SK-MEL-5 (cell line): ENCODE results near the gene TRAF1. TPM values are rescaled to one million over a fixed set of nuclear protein-coding genes. Genes with fewer than 3 reads are reported as not detected.

Source experiments
- DNase-seq: peaks from one replicate; pipeline ENCODE4 v3.0.0-alpha.2; 2016; ENCODE audit warnings: low read depth, low spot score
- in situ Hi-C: cut with HindIII; loops from 2 replicates; pipeline ENCODE4 v1.10.0; 2016; ENCODE audit warnings: low sequenced_read_pairs, high pct_unique_total_duplicates, low pct_unique_long_range_greater_than_20kb
- total RNA-seq: library from RNA; depleted of rRNA; stranded (reverse); fragments of >200 nt; shearing (Covaris generic); gene quantifications from 2 replicates; pipeline ENCODE4 v1.2.3, GENCODE V29; 2014

Gene TRAF1
- total RNA-seq, 1 experiment from 2014 or later: 0.32 TPM

DNA sequence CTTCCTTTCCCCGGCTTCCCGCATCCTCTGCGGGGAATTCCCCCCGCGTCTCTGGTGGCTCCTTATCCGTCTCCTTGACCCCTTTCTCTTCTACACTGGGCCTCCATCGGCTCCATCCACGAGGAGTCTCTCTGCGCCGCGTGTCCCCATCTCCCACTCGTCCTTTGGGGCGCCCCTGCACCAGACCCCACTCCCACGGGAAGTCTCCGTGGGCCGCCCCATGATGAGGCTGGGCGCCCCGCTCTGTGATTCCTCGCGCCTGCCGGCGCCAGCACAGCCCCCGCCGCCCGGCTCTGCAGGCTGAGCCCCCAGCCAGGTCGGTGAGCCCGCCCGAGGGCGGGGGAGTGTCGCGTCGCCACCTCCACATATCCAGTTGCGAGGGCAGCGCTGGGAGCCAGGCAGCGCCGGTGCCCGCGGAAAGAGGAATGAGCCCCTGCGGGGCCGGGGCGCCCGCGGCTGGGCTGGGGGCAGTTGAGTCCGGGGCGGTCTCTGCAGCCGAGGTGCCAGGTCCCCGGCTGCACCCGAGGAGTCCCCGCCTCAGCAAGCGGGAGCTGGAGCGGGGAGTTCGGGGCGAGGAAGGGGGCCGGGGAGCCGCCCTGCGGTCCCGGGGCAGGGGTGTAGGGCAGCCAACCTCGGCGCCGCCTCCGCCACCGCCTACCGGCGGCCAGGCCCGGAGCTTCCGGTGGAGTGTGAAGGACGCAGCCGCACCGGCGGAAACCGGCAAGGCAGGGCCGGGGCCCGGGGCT is 2.1 kb upstream of the TRAF1 start:
- in situ Hi-C loops: no loop called here
- no peak for DNase-seq

- in situ Hi-C loops: no loop called here
- no peak for DNase-seq
These were observed 1.5 kb upstream of the TRAF1 start for GRCh38 chr9:120928015-120928482.

- no peak for DNase-seq
- in situ Hi-C loops: no loop called here
These were observed 846 bp upstream of the TRAF1 start for GRCh38 chr9:120927269-120928014.

DNA sequence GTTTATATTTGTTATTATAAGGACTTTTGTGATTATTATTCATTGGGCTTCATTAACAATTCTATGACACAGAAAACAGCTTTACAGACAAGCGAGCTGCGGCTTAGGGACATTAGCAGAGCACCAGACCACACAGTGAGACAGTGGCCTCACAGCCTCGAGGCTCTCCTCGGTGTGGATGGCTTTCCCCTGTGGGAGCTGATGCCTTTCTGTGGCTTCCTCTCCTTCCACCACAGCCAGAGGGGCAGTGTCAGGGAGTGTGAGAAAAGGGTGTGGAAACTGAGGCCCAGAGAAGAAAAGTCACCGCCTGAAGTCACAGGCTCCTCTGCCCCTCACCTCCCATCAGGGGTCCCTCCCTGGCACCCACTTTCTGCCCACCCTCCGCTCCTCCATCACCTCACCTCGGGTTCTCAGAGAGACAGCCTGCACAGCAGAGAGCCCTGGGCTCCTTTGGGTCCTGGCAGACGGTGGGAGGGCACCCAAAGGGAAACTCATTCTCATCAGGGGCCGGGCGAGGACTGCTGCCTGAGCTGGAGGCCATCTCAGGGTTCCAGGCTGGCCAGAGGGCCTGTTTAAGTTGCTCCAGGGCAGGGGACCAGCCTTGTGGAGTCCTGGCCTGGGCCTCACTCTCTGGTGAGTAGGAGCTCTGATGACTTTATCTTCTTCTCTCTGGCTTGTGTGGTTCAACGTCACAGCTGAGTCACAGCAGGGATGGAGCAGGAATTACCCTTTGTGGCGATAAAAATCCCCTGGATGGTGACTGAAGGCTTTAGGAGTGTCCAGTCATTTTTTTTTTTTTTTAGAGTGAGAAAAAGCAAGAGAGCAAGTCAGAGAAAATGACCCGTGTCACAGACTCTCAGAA is 830 bp downstream of the TRAF1 start:
- no peak for DNase-seq
- in situ Hi-C loops: no loop called here

GRCh38 chr9:120924698-120925534 is 1.7 kb downstream of the TRAF1 start:
- in situ Hi-C loops: no loop called here

DNA sequence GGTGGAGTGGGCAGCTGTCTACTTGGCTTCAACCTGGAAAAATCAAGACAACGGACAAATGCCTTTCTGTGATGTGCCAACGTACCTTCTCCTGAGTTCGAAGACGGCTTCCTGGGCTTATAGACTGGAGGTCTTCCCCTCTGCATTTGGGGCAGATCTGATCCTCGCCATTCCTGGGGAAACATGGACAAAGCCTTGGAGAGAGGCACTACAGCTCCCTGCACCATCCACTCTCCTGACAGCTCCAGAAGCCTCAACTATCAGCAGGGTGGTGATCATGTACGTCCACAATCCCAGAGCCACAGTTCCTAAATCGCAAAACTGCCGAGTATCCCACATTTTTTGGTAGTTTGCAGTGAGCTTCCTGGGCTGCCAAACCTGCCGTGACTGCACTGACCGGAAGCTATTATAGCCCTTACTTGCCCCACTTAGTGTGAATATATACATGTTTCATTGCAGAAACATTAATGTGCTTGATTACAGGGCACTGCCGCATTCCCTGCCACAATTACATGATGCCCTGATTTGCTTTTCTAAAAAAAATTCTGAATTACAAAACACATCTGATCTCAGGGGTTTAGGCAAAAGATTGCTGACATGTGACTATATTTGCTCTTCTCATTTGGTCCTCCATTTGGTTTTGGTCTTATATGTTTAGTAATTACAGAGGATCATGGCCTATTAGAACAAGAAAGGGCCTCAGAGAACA is 2.8 kb downstream of the TRAF1 start:
- in situ Hi-C loops: no loop called here
- no peak for DNase-seq

More at GRCh38 chr9:120924698-120925534, 1.7 kb downstream of the TRAF1 start:
- no peak for DNase-seq

DNA sequence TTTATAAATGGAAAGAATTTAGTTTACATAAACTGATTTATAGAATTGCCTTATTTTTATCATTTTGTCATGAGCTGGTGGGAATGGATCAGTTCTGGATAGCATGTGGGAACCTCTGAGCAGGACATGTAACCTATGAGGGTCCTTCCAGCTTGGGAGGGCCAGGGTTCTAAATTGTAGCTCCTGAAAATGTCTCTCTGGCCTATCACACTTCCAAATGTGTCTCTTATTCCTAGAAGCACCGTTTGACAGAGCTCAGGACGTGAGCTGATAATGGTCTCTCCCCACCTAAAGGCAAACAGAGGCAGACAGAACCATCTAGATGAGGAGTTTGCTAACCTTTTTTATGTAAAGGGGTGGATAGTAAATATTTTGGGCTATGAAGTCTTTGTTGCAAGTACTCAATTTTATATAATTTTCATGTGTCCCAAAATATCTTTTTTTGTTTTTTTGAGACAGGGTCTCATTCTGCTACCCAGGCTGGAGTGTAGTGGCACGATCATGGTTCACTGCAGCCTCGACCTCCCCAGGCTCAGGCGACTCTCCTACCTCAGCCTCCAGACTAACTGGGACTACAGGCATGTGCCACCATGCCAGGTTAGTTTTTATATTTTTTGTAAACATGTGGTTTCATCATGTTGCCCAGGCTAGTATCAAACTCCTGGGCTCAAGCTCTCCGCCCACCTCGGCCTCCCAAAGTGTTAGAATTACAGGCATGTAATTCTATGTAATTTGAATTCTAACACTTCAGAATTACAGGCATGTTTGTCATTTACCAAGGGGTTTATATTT is 4.0 kb downstream of the TRAF1 start:
- in situ Hi-C loops: no loop called here
- DNase-seq: no peak

DNA sequence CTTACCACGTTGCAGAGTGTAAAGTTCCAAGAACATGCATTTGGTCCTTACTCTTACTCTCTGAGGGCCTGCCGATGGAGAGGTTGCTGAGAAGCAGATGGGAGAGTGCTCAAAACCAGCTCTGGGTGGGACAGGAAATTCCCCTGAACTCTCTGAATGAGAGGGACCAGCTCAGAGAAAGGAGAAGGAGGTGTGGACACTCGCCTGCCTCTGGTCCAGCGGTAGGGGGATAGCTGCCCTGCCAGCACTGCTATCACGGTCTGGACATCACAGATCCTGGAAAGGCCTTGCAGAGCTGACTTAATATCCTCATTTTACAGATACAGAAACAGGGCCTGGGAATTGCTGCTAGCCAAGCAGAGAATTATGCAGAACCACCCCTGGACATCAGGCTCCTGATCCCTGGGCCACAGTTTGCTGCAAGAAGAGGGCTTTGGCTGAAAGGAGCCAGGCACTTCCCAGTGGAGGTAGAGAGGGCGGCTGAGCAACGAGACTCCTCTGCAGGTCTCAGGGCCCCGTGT is 4.9 kb downstream of the TRAF1 start:
- in situ Hi-C loops: no loop called here
- no peak for DNase-seq

GRCh38 chr9:120920806-120921178 is 5.8 kb downstream of the TRAF1 start:
- in situ Hi-C loops: no loop called here
- no peak for DNase-seq

- in situ Hi-C loops: no loop called here
These were observed 6.5 kb downstream of the TRAF1 start for GRCh38 chr9:120919843-120920805.

GRCh38 chr9:120918931-120919842 is 7.4 kb downstream of the TRAF1 start:
- peak; percentile 84 for DNase-seq
- in situ Hi-C loops: no loop called here

More at GRCh38 chr9:120919843-120920805, 6.5 kb downstream of the TRAF1 start:
- peak; percentile 47 for DNase-seq

GRCh38 chr9:120917929-120918762 is 8.4 kb downstream of the TRAF1 start:
- in situ Hi-C loops: no loop called here

More at GRCh38 chr9:120917929-120918762, 8.4 kb downstream of the TRAF1 start:
- DNase-seq: no peak
